Trophoblast cell (in vitro differentiated cells and primary cell): ENCODE results near the gene ATG9A.

Experiments
- DNase-seq, 2 donors: peaks; one replicate each; pipeline ENCODE4 v3.0.0-alpha.2; 2016
- H2AFZ ChIP-seq: 2 replicates; pipeline ENCODE4 v1.6.1; 2013; ENCODE audit warnings: low read length, moderate library complexity, mild to moderate bottlenecking; ENCODE audit not compliant: insufficient read depth, poor library complexity
- H2AK5ac ChIP-seq: 2 replicates; pipeline ENCODE4 v1.6.1; 2013; ENCODE audit warnings: mild to moderate bottlenecking, low read length
- H2BK120ac ChIP-seq: 2 replicates; pipeline ENCODE4 v1.6.1; 2013; ENCODE audit warnings: low read length, mild to moderate bottlenecking, moderate library complexity; ENCODE audit not compliant: insufficient read depth, poor library complexity
- H2BK12ac ChIP-seq: 2 replicates; pipeline ENCODE4 v1.6.1; 2013; ENCODE audit warnings: mild to moderate bottlenecking, low read length, moderate library complexity
- H2BK5ac ChIP-seq: 2 replicates; pipeline ENCODE4 v1.6.1; 2013; ENCODE audit warnings: low read length, low read depth, moderate library complexity, mild to moderate bottlenecking; ENCODE audit not compliant: poor library complexity
- H3K14ac ChIP-seq: 2 replicates; pipeline ENCODE4 v1.6.1; 2013; ENCODE audit warnings: mild to moderate bottlenecking, low read length
- H3K18ac ChIP-seq: 2 replicates; pipeline ENCODE4 v1.6.1; 2013; ENCODE audit warnings: mild to moderate bottlenecking, low read length
- H3K23ac ChIP-seq: 2 replicates; pipeline ENCODE4 v1.6.1; 2013; ENCODE audit warnings: low read length
- H3K27ac ChIP-seq: 2 replicates; pipeline ENCODE4 v1.5.1; 2013; ENCODE audit warnings: low read depth, mild to moderate bottlenecking, inconsistent platforms, low read length, moderate library complexity
- H3K27me3 ChIP-seq: 2 replicates; pipeline ENCODE4 v1.6.1; 2013; ENCODE audit warnings: inconsistent platforms, mild to moderate bottlenecking, low read length, moderate library complexity; ENCODE audit not compliant: insufficient read depth
- H3K36me3 ChIP-seq, 2 experiments: 1 replicate in 1 of 2; 2 replicates in 1 of 2; pipeline ENCODE4 v1.6.1; 2013; ENCODE audit warnings: low read length in 2 of 2, mild to moderate bottlenecking in 2 of 2, moderate library complexity in 1 of 2; ENCODE audit not compliant: insufficient read depth in 2 of 2, control insufficient read depth in 1 of 2
- H3K4ac ChIP-seq: 2 replicates; pipeline ENCODE4 v1.6.1; 2013; ENCODE audit warnings: low read depth, mild to moderate bottlenecking, low read length, moderate library complexity
- H3K4me1 ChIP-seq, 2 experiments: 1 replicate in 1 of 2; 2 replicates in 1 of 2; pipeline ENCODE4 v1.6.1; 2013; ENCODE audit warnings: low read length in 2 of 2, mild to moderate bottlenecking in 2 of 2, moderate library complexity in 1 of 2; ENCODE audit not compliant: insufficient read depth in 2 of 2, control insufficient read depth in 1 of 2
- H3K4me2 ChIP-seq: 2 replicates; pipeline ENCODE4 v1.6.1; 2013; ENCODE audit warnings: inconsistent platforms, mild to moderate bottlenecking, low read length, moderate library complexity
- H3K4me3 ChIP-seq: 2 replicates; pipeline ENCODE4 v1.5.1; 2013; ENCODE audit warnings: mild to moderate bottlenecking, low read depth, low read length, inconsistent platforms
- H3K79me1 ChIP-seq: one replicate; pipeline ENCODE4 v1.6.1; 2013; ENCODE audit warnings: low read length
- H3K79me2 ChIP-seq: 2 replicates; pipeline ENCODE4 v1.6.1; 2013; ENCODE audit warnings: low read length, mild to moderate bottlenecking; ENCODE audit not compliant: control insufficient read depth, insufficient read depth, poor library complexity
- H3K9ac ChIP-seq: 2 replicates; pipeline ENCODE4 v1.6.1; 2013; ENCODE audit warnings: mild to moderate bottlenecking, low read length
- H3K9me3 ChIP-seq: 2 replicates; pipeline ENCODE4 v1.6.1; 2013; ENCODE audit warnings: low read depth, mild to moderate bottlenecking, control low read depth, inconsistent platforms, low read length; ENCODE audit not compliant: insufficient read depth
- H4K12ac ChIP-seq: 2 replicates; pipeline ENCODE4 v1.6.1; 2013; ENCODE audit warnings: low read depth, mild to moderate bottlenecking, low read length, moderate library complexity
- H4K8ac ChIP-seq: 2 replicates; pipeline ENCODE4 v1.6.1; 2013; ENCODE audit warnings: low read depth, mild to moderate bottlenecking, low read length, moderate library complexity
- H4K91ac ChIP-seq: one replicate; pipeline ENCODE4 v1.6.1; 2013; ENCODE audit warnings: low read depth, mild to moderate bottlenecking, low read length, moderate library complexity
- WGBS: extraction: QIAGEN DNeasy Blood & Tissue Kit; methylation state at CpG from one replicate; pipeline ENCODE4 v1.1.7; 2013; ENCODE audit warnings: missing lambda C conversion rate; ENCODE audit not compliant: insufficient read length, insufficient coverage; ENCODE audit errors: extremely low coverage; 5-methylcytosine and 5-hydroxymethylcytosine counted together

The ATG9A gene

DNA sequence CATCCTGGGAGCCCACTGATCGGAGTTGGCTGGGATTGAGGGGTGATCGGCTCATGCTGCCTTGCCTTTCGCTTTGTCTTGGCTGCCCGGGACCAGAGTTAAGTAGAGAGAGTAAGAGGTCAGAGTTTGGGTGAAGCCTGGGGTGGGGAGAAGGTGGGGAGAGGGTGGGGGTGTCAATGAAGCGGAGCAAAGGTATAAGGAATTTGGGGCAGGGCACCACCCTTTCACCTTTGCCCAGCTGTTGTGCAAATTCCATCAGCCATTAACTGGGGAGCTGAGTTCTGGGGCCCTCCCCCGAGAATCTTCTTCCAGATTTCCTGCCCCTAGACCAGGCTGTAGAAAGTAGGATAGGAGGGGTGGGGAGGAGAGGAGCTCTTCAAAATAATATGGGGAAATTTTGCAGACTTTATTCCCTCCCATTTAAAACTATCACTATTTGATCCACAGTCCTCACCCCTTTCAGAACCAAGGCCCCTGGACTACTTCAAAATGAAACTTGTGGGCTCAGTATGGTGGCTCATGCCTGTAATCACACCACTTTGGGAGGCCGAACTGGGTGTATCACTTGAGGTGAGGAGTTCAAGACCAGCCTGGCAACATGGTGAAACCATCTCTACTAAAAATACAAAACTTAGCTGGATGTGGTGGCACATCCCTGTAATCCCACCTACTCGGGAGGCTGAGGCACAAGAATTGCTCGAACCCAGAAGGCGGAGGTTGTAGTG is 59.3 kb downstream of the ATG9A start, which contains the start of gene SLC23A3:
SLC23A3 (minus strand) TSS at position 100 of the 725 bp plus-strand sequence; CDS start at position 55, 45 bp downstream.
- H4K8ac ChIP-seq = no peak within 1 kb of the TSS
- DNase-seq = no peak

More for the DNA sequence above, 59.3 kb downstream of the ATG9A start, which contains the start of gene SLC23A3:
- no peak within 1 kb of the TSS for H2BK5ac ChIP-seq
- peaks cover 3% of the 10 kb centered on the region for H3K79me1 ChIP-seq
- no peaks in the 10 kb centered on the region for H3K79me2 ChIP-seq
- no peaks in the 10 kb centered on the region for H3K27me3 ChIP-seq
- no peak within 1 kb of the TSS for H3K27ac ChIP-seq
- no peak within 1 kb of the TSS for H3K4ac ChIP-seq
- H3K36me3 ChIP-seq = peaks cover 14 to 18% of the 10 kb centered on the region in 2 experiments
- WGBS = no CpG with 5 or more reads among the region's 10 CpGs
- H2BK12ac ChIP-seq = no peak within 1 kb of the TSS
- H3K23ac ChIP-seq = no peak within 1 kb of the TSS
- H3K4me3 ChIP-seq = no peak within 1 kb of the TSS
- no peaks in the 10 kb centered on the region for H3K9me3 ChIP-seq
- no peak within 1 kb of the TSS for H2BK120ac ChIP-seq
- no peak within 1 kb of the TSS for H3K14ac ChIP-seq
- no peak within 1 kb of the TSS for H4K91ac ChIP-seq
- H3K4me2 ChIP-seq = no peak within 1 kb of the TSS
- no peak within 1 kb of the TSS for H2AFZ ChIP-seq
- H3K18ac ChIP-seq = no peak within 1 kb of the TSS
- no peak within 1 kb of the TSS for H4K12ac ChIP-seq
- H2AK5ac ChIP-seq = no peak within 1 kb of the TSS
- no peak within 1 kb of the TSS for H3K9ac ChIP-seq
- peaks cover 0 to 3% of the 10 kb centered on the region in 2 experiments for H3K4me1 ChIP-seq
